ENCODE data around the gene DACT1.

GRCh38 chr14:58677517-58677916, 39.8 kb downstream of the DACT1 start:
- TF ChIP-seq CTCF (IDR thresholded peaks at IDR 0.05), result no peak
- TF ChIP-seq POLR2A (IDR thresholded peaks at IDR 0.05), result no peak
- no peak for TF ChIP-seq EP300 (IDR thresholded peaks at IDR 0.05)
